ENCODE measurements around the gene OR6C70. TPM values are rescaled to one million over a fixed set of nuclear protein-coding genes. Genes with fewer than 3 reads are reported as not detected.
"Not testable (repeated sequence)": the region's sequence is repeated elsewhere in the genome, so short reads cannot be mapped to it uniquely, and the experiment has no call there.

OR6C70 gene
- total RNA-seq, 6 donors from 2014 or later = not detected

- WGBS, 2 donors = 59 to 65% methylated on average over 2 of the region's 2 CpGs
- ATAC-seq (ENCODE audit: low FRiP score in 2 of 2) (no peak), DNase-seq (no peak)
- no peaks in the 10 kb centered on the region for H3K27me3 ChIP-seq
- no peaks in the 10 kb centered on the region for H3K4me1 ChIP-seq
- H3K9me3 ChIP-seq = no peaks in the 10 kb centered on the region
- H3K4me3 ChIP-seq = no peak overlapping the region
- no peaks in the 10 kb centered on the region for H3K36me3 ChIP-seq
- H3K27ac ChIP-seq = no peak overlapping the region
- no peak for TF ChIP-seq POLR2AphosphoS5 (IDR thresholded peaks at IDR 0.05)
- TF ChIP-seq EP300 (IDR thresholded peaks at IDR 0.05) = no peak
- TF ChIP-seq POLR2A (IDR thresholded peaks at IDR 0.05) = no peak
- no peak for TF ChIP-seq CTCF (IDR thresholded peaks at IDR 0.05)
These were observed 647 bp downstream of the OR6C70 start for GRCh38 chr12:55469291-55469690.

GRCh38 chr12:55467836-55468235 is 2.1 kb downstream of the OR6C70 start:
- Histone ChIP-seq H3K27ac (no peak overlapping the region), H3K4me1 (no peaks in the 10 kb centered on the region), H3K27me3 (no peaks in the 10 kb centered on the region), H3K36me3 (no peaks in the 10 kb centered on the region), H3K4me3 (no peak overlapping the region), H3K9me3 (no peaks in the 10 kb centered on the region)
- WGBS, 2 donors = 26 to 39% methylated on average over 2 of the region's 2 CpGs
- TF ChIP-seq POLR2A (IDR thresholded peaks at IDR 0.05) = no peak
- TF ChIP-seq CTCF (IDR thresholded peaks at IDR 0.05) = no peak
- no peak for TF ChIP-seq EP300 (IDR thresholded peaks at IDR 0.05)
- TF ChIP-seq POLR2AphosphoS5 (IDR thresholded peaks at IDR 0.05) = no peak
- no peak for DNase-seq
- ATAC-seq (ENCODE audit: low FRiP score in 2 of 2) = no peak

GRCh38 chr12:55464926-55465325 is 5.0 kb downstream of the OR6C70 start:
- not testable (repeated sequence) for H3K4me3 ChIP-seq; H3K9me3 ChIP-seq; H3K27me3 ChIP-seq; H3K36me3 ChIP-seq; ATAC-seq (ENCODE audit: low FRiP score in 2 of 2); H3K4me1 ChIP-seq; H3K27ac ChIP-seq; DNase-seq
- 100% methylated on average over 1 of the region's 1 CpG for WGBS, 2 donors

- TF ChIP-seq EP300 (IDR thresholded peaks at IDR 0.05) (no peak), POLR2A (IDR thresholded peaks at IDR 0.05) (no peak), CTCF (IDR thresholded peaks at IDR 0.05) (no peak), POLR2AphosphoS5 (IDR thresholded peaks at IDR 0.05) (no peak)
- H3K4me3 ChIP-seq = no peak overlapping the region
- H3K4me1 ChIP-seq = peaks cover 0 to 5% (median 0%) of the 10 kb centered on the region in 4 donors
- DNase-seq = no peak
- no peaks in the 10 kb centered on the region for H3K36me3 ChIP-seq
- no peaks in the 10 kb centered on the region for H3K27me3 ChIP-seq
- H3K9me3 ChIP-seq = no peaks in the 10 kb centered on the region
- H3K27ac ChIP-seq = no peak overlapping the region
- no peak for ATAC-seq (ENCODE audit: low FRiP score in 2 of 2)
These were observed 21.1 kb downstream of the OR6C70 start for GRCh38 chr12:55448825-55449224.

- H3K27ac ChIP-seq = no peak overlapping the region
- TF ChIP-seq POLR2A (IDR thresholded peaks at IDR 0.05) = no peak
- no peak for TF ChIP-seq POLR2AphosphoS5 (IDR thresholded peaks at IDR 0.05)
- TF ChIP-seq EP300 (IDR thresholded peaks at IDR 0.05) = no peak
- no peak for TF ChIP-seq CTCF (IDR thresholded peaks at IDR 0.05)
- no peaks in the 10 kb centered on the region for H3K36me3 ChIP-seq
- DNase-seq = no peak
- ATAC-seq (ENCODE audit: low FRiP score in 2 of 2) = no peak
- WGBS, 2 donors = 86 to 91% methylated on average over 5 of the region's 5 CpGs
- H3K4me1 ChIP-seq = peaks cover 0 to 5% (median 0%) of the 10 kb centered on the region in 4 donors
- peaks cover 0 to 1% (median 0%) of the 10 kb centered on the region in 4 donors for H3K9me3 ChIP-seq
- no peak overlapping the region for H3K4me3 ChIP-seq
- no peaks in the 10 kb centered on the region for H3K27me3 ChIP-seq
These were observed 23.6 kb downstream of the OR6C70 start for GRCh38 chr12:55446326-55446725.
